GM13977 (cell line): ENCODE measurements around the gene CHRND.

Experiments
- DNase-seq: peaks from one replicate; pipeline ENCODE4 v3.0.0; 2012; ENCODE audit warnings: low spot score
- in situ Hi-C: fragments of 300-500 bp; cut with MboI; formaldehyde crosslinking; loops from one replicate; pipeline ENCODE4 v1.12.0; 2022; ENCODE audit warnings: low sequenced_read_pairs, low pct_unique_long_range_greater_than_20kb, mixed read lengths, inconsistent platforms; ENCODE audit not compliant: unreplicated experiment
- TF ChIP-seq, protein P1 (sequence below): IDR thresholded peaks from 2 replicates; pipeline ENCODE4 v1.5.1; 2012; ENCODE audit warnings: mild to moderate bottlenecking, control low read depth; ENCODE audit not compliant: insufficient read depth; ENCODE audit errors: extremely low read depth, missing control alignments

CHRND gene

DNA sequence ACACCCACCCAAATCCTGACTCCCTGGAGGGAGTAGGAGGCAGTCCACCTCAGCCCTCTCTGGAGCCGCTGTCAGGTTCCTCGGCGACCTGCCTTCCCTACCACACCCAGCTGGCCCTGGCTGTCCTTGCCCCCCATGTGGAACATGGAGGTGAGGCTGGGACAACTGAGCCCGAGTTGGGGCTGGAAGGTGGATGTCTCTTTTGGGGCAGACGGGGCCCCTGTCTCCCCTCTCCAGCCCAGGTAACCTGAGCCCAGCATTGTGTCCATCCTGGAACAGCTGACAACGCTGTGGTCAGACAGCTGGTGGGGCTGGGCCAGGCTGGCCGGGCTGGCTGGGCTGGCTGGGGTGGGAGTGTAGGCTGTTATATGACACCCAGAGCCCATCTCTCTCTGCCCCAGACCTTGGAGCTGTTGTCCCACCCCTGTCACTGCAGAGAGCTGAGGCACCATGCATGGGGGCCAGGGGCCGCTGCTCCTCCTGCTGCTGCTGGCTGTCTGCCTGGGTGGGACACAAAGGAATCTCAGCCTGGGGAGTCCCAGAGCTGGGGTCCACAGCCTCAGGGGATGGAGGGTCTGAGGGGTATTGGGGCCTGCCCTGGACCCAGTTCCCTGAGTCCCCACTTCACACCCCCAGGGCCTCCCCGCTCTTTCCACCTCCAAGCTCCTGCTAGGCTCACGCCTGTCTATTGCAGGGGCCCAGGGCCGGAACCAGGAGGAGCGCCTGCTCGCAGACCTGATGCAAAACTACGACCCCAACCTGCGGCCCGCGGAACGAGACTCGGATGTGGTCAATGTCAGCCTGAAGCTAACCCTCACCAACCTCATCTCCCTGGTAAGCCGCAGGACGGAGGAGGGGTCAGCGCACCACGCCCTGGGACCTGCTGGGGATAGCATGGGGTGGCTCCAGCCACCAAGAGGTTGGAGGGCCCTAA is 13.6 kb downstream of the CHRND start, which contains the start of gene CHRNG:
Gene CHRNG, plus strand, starts transcription at position 395 of the 934 bp plus-strand sequence. Its CDS starts 56 bp downstream, at position 451.
- in situ Hi-C loops: no loop called here
- TF ChIP-seq, protein P1, sequence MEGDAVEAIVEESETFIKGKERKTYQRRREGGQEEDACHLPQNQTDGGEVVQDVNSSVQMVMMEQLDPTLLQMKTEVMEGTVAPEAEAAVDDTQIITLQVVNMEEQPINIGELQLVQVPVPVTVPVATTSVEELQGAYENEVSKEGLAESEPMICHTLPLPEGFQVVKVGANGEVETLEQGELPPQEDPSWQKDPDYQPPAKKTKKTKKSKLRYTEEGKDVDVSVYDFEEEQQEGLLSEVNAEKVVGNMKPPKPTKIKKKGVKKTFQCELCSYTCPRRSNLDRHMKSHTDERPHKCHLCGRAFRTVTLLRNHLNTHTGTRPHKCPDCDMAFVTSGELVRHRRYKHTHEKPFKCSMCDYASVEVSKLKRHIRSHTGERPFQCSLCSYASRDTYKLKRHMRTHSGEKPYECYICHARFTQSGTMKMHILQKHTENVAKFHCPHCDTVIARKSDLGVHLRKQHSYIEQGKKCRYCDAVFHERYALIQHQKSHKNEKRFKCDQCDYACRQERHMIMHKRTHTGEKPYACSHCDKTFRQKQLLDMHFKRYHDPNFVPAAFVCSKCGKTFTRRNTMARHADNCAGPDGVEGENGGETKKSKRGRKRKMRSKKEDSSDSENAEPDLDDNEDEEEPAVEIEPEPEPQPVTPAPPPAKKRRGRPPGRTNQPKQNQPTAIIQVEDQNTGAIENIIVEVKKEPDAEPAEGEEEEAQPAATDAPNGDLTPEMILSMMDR: no peak
- no peak for DNase-seq

DNA sequence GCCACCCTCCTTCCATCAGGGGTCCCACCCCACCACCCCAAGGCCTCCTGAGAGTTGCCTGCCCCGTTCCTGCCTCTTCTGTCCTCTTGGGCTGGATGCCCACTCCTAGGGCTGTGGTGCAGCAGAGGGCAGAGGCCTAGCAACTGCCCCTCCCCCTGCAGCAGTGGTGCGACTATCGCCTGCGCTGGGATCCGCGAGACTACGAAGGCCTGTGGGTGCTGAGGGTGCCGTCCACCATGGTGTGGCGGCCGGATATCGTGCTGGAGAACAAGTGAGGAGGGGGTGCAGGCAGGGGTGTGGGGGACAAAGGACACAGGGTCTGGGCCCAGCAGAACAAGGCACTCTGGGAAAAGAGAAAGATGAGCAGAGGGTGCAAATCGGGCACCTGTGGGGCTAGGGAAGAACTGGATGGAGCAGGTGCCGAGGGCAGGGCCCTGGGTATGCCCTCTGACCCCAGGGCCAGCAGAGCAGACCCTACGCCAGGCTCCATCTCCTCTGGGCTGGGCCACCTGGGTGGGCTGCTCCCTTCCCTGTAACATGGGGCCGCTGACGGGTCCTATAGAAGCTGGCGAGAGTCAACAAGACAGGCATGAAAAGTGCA is 14.6 kb downstream of the CHRND start:
- TF ChIP-seq, protein P1: no peak
- DNase-seq: no peak
- in situ Hi-C loops: no loop called here

DNA sequence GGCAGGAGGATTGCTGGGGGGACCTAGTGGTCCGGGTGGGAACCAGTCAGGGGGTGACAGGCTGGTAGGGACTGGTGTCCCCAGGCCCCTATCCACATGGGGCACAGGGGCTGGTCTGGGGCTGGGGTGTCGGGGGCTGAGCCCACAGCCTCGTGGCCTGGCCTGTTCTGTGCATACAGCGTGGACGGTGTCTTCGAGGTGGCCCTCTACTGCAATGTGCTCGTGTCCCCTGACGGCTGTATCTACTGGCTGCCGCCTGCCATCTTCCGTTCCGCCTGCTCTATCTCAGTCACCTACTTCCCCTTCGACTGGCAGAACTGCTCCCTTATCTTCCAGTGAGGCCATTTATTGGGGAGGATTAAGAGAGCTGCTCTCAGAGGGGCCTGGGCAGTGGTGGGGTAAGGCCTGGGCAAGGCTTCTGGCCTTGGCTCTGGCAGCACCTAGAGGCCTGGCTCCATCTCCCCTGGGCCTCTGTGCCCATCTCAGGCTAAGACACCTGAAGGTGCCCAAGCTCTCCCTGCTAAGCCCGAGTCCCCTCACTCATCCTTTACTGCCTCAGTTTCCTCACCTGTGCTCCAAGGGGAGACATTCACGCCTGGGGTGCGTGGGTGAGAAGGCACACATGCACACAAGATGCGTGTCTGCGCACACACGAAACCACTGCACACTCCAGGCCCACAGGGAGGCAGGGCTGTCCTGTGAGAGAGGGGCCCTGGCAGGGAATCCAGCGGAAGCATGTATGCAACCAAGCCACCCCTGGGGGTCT is 15.4 kb downstream of the CHRND start:
- TF ChIP-seq, protein P1: no peak
- no peak for DNase-seq
- in situ Hi-C loops: no loop called here

DNA sequence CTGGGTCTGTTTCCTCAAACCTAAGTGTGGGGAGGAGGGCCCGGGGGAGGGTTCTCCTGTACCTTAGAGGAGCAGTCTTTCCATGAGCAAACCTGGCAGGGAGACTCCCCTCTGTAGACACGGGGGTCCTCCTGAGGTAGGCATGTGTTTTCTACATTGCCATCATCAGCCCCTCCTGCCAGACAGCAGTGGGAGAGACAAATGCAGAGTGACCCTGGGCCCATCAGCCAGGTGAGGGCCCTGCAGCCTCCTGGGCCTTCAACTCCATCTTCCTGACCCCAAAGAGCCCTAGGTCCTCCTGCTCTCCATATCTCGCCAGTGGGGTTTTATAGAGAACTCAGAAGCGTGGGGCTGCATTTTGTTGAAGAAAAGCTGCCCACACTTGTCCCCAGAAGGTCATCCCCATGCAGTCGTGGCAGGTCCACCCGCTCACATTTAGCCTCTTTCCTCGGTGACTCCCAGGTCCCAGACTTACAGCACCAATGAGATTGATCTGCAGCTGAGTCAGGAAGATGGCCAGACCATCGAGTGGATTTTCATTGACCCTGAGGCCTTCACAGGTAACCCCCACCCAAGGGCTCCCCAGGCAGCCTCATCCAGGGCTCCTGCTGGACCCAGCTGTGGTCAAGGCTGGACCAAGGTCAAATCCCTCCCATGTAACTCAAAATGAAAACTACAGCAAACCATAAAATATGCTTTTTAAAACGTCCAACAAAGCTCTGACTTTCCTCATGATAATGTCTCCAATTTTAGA is 16.2 kb downstream of the CHRND start:
- in situ Hi-C loops: no loop called here
- DNase-seq: no peak
- TF ChIP-seq, protein P1: no peak

DNA sequence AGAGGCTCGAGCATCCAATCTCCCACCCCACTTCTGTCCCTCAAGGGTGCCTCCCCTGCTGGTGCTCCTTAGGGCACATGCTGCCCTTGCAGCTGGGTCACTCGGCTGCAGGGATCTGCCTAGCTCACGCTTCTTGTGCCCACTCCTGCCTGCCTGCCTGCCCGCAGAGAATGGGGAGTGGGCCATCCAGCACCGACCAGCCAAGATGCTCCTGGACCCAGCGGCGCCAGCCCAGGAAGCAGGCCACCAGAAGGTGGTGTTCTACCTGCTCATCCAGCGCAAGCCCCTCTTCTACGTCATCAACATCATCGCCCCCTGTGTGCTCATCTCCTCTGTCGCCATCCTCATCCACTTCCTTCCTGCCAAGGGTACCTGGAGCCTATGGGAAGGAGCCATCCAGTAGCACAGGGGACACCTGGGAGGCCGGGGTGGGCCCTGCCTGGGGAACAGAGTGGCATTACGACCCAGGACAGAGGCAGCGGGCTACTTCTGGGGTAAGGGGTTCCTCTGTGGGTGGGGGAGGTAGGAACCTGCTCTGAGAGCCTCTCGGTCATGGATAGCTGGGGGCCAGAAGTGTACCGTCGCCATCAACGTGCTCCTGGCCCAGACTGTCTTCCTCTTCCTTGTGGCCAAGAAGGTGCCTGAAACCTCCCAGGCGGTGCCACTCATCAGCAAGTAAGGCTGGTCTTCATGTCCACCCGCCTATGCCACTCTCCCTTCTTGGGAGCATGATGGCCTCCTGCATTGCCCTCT is 16.9 kb downstream of the CHRND start:
- no peak for DNase-seq
- in situ Hi-C loops: no loop called here
- TF ChIP-seq, protein P1: no peak
